Cardiac fibroblast (primary cell): ENCODE data around the gene GPR68.

ENCODE experiments used
- DNase-seq, 2 donors: peaks; one replicate each; pipeline versions ENCODE4 v3.0.0 to v3.0.0-alpha.2; 2010; ENCODE audit warnings: low read depth in 2 of 2
- H3K4me3 ChIP-seq, 2 donors: replicated peaks in 1 of 2; 1 replicate in 1 of 2; 2 replicates in 1 of 2; pipeline ENCODE4 v1.5.1; 2011; ENCODE audit warnings: low read depth in 2 of 2, low read length in 2 of 2, mild to moderate bottlenecking in 2 of 2, moderate library complexity in 1 of 2
- CTCF ChIP-seq: IDR thresholded peaks from one replicate; pipeline ENCODE4 v1.5.1; 2011; ENCODE audit warnings: low read depth, mild to moderate bottlenecking, low read length, inconsistent platforms

GPR68 gene

GRCh38 chr14:91244501-91244901, at the start of gene GPR68:
TSS of gene GPR68 (minus strand) at chr14:91244704. CDS start at chr14:91235050, 9,654 bp downstream.
- no peak for TF ChIP-seq CTCF
- DNase-seq, result peak; percentile 50 to 81
- H3K4me3 ChIP-seq, result peak within 1 kb of the TSS in 1 of 2 donors; percentile 24

GRCh38 chr14:91294153-91294552, 49.6 kb upstream of the GPR68 start:
- TF ChIP-seq CTCF, result no peak
- no peak overlapping the region for H3K4me3 ChIP-seq
- peak; percentile 7 to 24 for DNase-seq

GRCh38 chr14:91293281-91293680, 48.8 kb upstream of the GPR68 start:
- DNase-seq, result no peak
- no peak for TF ChIP-seq CTCF
- H3K4me3 ChIP-seq, result no peak overlapping the region

GRCh38 chr14:91292491-91292890, 48.0 kb upstream of the GPR68 start:
- TF ChIP-seq CTCF, result no peak
- no peak for DNase-seq

GRCh38 chr14:91291786-91292405, 47.4 kb upstream of the GPR68 start:
- no peak for TF ChIP-seq CTCF
- no peak for DNase-seq
- H3K4me3 ChIP-seq, result no peak overlapping the region

More at GRCh38 chr14:91292491-91292890, 48.0 kb upstream of the GPR68 start:
- H3K4me3 ChIP-seq, result no peak overlapping the region

- no peak for TF ChIP-seq CTCF
- H3K4me3 ChIP-seq, result no peak overlapping the region
- DNase-seq, result no peak
These were observed 46.5 kb upstream of the GPR68 start for GRCh38 chr14:91290986-91291385.

GRCh38 chr14:91289464-91289863, 45.0 kb upstream of the GPR68 start:
- no peak for TF ChIP-seq CTCF
- no peak overlapping the region for H3K4me3 ChIP-seq
- DNase-seq, result no peak
